Natural killer cell (primary cell): ENCODE measurements around the gene MAST4. TPM values are rescaled to one million over a fixed set of nuclear protein-coding genes. Genes with fewer than 3 reads are reported as not detected.
"Not testable (repeated sequence)": the region's sequence is repeated elsewhere in the genome, so short reads cannot be mapped to it uniquely, and the experiment has no call there.

ENCODE experiments used
- ATAC-seq, 3 donors: fragments of 150-1000 bp in 2 of 3; fragments of 200-7000 bp in 1 of 3; cut with Tn5 transposase; 1 replicate in 1 of 3; 2 replicates in 2 of 3; pipeline ENCODE4 v1.10.0; 2021; ENCODE audit warnings: mild to moderate bottlenecking in 2 of 3, moderate library complexity in 2 of 3
- DNase-seq, 2 donors: peaks; one replicate each; pipeline versions ENCODE4 v3.0.0 to v3.0.0-alpha.2; 2013 to 2021; ENCODE audit warnings: mixed read lengths in 1 of 2
- H3K27ac ChIP-seq: one replicate; pipeline ENCODE4 v1.5.1; 2013; ENCODE audit warnings: mild to moderate bottlenecking, low read length
- H3K27me3 ChIP-seq: one replicate; pipeline ENCODE4 v1.6.1; 2013; ENCODE audit warnings: low read length; ENCODE audit not compliant: control insufficient read depth, insufficient read depth
- H3K36me3 ChIP-seq: one replicate; pipeline ENCODE4 v1.6.1; 2013; ENCODE audit warnings: low read length; ENCODE audit not compliant: control insufficient read depth, insufficient read depth
- H3K4me1 ChIP-seq: one replicate; pipeline ENCODE4 v1.6.1; 2013; ENCODE audit warnings: low read length; ENCODE audit not compliant: control insufficient read depth, insufficient read depth
- H3K4me3 ChIP-seq: one replicate; pipeline ENCODE4 v1.5.1; 2013; ENCODE audit warnings: low read length
- H3K9me3 ChIP-seq: one replicate; pipeline ENCODE4 v1.6.1; 2013; ENCODE audit warnings: low read length; ENCODE audit not compliant: control insufficient read depth, insufficient read depth
- H3K27ac Mint-ChIP-seq, 2 donors: one replicate each; pipeline ENCODE4 v1.8.0; 2022; ENCODE audit warnings: mild to moderate bottlenecking in 2 of 2, mixed read lengths in 2 of 2, moderate library complexity in 1 of 2
- H3K27me3 Mint-ChIP-seq, 2 donors: one replicate each; pipeline ENCODE4 v1.8.0; 2022; ENCODE audit warnings: low read depth in 2 of 2, mixed read lengths in 2 of 2
- H3K36me3 Mint-ChIP-seq: one replicate; pipeline ENCODE4 v1.8.0; 2022; ENCODE audit warnings: mixed read lengths
- H3K4me1 Mint-ChIP-seq, 2 donors: one replicate each; pipeline ENCODE4 v1.8.0; 2022; ENCODE audit warnings: mixed read lengths in 2 of 2
- H3K4me3 Mint-ChIP-seq: one replicate; pipeline ENCODE4 v1.8.0; 2022; ENCODE audit warnings: mild to moderate bottlenecking, moderate library complexity, mixed read lengths
- H3K9me3 Mint-ChIP-seq, 2 donors: one replicate each; pipeline ENCODE4 v1.8.0; 2022; ENCODE audit warnings: mixed read lengths in 2 of 2
- WGBS: methylation state at CpG from one replicate; pipeline ENCODE4 v1.1.7; 2013; ENCODE audit warnings: missing lambda C conversion rate; ENCODE audit not compliant: insufficient coverage; 5-methylcytosine and 5-hydroxymethylcytosine counted together
- intact Hi-C: fragments of 100-400 bp; cut with micrococcal nuclease; formaldehyde crosslinking; loops from one replicate; pipeline ENCODE4 v1.14.2; 2022
- total RNA-seq, 4 donors: library from RNA; stranded (reverse); fragments of 120-200 nt in 1 of 4; gene quantifications; one replicate each; pipeline versions ENCODE4 v1.2.3 to v1.2.4, GENCODE V29; 2013 to 2022
- TF ChIP-seq, protein P1 (sequence below): fragments of 200-600 bp; IDR thresholded peaks from one replicate; pipeline ENCODE4 v1.8.0; 2022; ENCODE audit warnings: antibody characterized with exemption

The MAST4 gene
- total RNA-seq, 3 donors from 2014 or later (not counting 1 experiment from before 2014, with no cell fraction given), result 6.5 to 14.1 (median 12.7) TPM

DNA sequence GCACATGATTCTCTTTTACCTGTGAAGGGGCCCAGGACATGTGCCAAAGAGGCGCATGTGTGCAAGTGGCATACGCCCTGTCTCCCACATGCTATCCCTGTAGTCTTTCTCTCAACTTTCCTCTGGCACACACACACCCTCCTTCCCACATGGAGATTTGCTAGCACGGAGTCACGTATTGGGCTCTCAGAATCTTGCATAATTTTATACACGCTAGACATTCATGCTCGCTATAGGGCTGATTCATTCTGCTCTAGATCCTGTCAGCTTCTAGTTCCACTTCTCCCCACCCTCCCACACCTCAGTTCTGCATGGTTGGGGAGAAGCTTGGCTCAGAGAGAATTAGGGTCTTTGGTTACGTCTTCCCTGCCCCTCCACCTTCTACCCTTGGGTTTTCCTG is 527.6 kb downstream of the MAST4 start:
- WGBS, result 98% methylated on average over 5 of the region's 7 CpGs
- Mint-ChIP-seq H3K9me3 (no peaks in the 10 kb centered on the region), H3K27ac (no peak overlapping the region), H3K4me1 (peaks cover 0 to 6% of the 10 kb centered on the region in 2 donors), H3K27me3 (no peaks in the 10 kb centered on the region), H3K36me3 (peaks cover 9% of the 10 kb centered on the region), H3K4me3 (no peak overlapping the region)
- H3K4me1 ChIP-seq, result no peaks in the 10 kb centered on the region
- no peaks in the 10 kb centered on the region for H3K36me3 ChIP-seq
- no peaks in the 10 kb centered on the region for H3K9me3 ChIP-seq
- no peak overlapping the region for H3K27ac ChIP-seq
- ATAC-seq (no peak), DNase-seq (no peak)
- no peaks in the 10 kb centered on the region for H3K27me3 ChIP-seq
- intact Hi-C loops, result no loop called here
- H3K4me3 ChIP-seq, result no peak overlapping the region
- TF ChIP-seq, protein P1, sequence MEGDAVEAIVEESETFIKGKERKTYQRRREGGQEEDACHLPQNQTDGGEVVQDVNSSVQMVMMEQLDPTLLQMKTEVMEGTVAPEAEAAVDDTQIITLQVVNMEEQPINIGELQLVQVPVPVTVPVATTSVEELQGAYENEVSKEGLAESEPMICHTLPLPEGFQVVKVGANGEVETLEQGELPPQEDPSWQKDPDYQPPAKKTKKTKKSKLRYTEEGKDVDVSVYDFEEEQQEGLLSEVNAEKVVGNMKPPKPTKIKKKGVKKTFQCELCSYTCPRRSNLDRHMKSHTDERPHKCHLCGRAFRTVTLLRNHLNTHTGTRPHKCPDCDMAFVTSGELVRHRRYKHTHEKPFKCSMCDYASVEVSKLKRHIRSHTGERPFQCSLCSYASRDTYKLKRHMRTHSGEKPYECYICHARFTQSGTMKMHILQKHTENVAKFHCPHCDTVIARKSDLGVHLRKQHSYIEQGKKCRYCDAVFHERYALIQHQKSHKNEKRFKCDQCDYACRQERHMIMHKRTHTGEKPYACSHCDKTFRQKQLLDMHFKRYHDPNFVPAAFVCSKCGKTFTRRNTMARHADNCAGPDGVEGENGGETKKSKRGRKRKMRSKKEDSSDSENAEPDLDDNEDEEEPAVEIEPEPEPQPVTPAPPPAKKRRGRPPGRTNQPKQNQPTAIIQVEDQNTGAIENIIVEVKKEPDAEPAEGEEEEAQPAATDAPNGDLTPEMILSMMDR, result no peak

DNA sequence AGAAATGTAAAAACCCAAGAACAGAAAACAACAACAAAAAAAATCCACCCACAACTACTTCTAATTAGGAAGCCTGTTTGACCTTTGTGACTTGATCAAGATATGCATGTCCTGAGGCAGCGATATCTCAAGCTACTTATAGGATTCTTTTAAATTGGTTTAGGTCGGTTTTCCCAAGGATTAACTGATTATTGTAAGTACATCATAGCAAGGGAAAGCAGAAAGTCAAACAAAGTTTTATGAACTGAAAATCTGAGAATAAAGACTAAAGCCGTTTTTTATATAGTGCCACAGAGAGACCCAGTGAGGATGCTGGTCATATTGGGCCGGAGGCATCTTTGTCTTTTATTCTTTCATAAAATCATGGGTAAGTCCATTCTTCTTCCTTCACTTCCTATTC is 528.4 kb downstream of the MAST4 start:
- no peak overlapping the region for H3K27ac Mint-ChIP-seq
- H3K36me3 Mint-ChIP-seq, result peaks cover 9% of the 10 kb centered on the region
- peaks cover 0 to 6% of the 10 kb centered on the region in 2 donors for H3K4me1 Mint-ChIP-seq
- no peak for DNase-seq
- Histone ChIP-seq H3K4me1 (no peaks in the 10 kb centered on the region), H3K9me3 (no peaks in the 10 kb centered on the region), H3K27ac (no peak overlapping the region), H3K4me3 (no peak overlapping the region), H3K27me3 (no peaks in the 10 kb centered on the region), H3K36me3 (no peaks in the 10 kb centered on the region)
- intact Hi-C loops, result no loop called here
- H3K9me3 Mint-ChIP-seq, result no peaks in the 10 kb centered on the region
- no peak overlapping the region for H3K4me3 Mint-ChIP-seq
- H3K27me3 Mint-ChIP-seq, result no peaks in the 10 kb centered on the region
- TF ChIP-seq, protein P1, result no peak
- 94% methylated on average over 4 of the region's 4 CpGs for WGBS
- no peak for ATAC-seq

DNA sequence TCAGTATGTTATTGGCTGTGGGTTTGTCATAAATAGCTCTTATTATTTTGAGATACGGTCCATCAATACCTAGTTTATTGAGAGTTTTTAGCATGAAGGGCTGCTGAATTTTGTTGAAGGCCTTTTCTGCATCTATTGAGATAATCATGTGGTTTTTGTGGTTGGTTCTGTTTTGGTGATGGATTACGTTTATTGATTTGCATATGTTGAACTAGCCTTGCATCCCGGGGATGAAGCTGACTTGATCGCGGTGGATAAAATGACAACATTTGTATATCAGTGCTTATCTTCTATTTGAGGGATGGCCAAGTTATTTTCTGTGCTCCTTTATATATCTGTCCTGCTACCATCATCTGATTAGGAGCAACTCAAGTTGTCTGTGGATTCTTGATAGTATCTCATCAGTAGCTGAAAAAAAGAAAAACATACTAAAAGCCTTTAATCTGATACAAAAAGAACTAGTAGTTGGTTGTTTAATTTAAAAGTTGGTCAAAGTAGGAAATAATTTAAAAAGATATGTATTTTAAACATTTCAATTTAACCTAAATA is 531.2 kb downstream of the MAST4 start:
- ATAC-seq, DNase-seq, H3K27me3 Mint-ChIP-seq, H3K9me3 Mint-ChIP-seq, H3K36me3 ChIP-seq, H3K36me3 Mint-ChIP-seq, H3K4me3 ChIP-seq, H3K4me1 ChIP-seq, intact Hi-C loops, H3K27ac ChIP-seq, H3K9me3 ChIP-seq, H3K27ac Mint-ChIP-seq, H3K4me3 Mint-ChIP-seq, H3K4me1 Mint-ChIP-seq, H3K27me3 ChIP-seq: not testable (repeated sequence)
- 71% methylated on average over 5 of the region's 5 CpGs for WGBS

DNA sequence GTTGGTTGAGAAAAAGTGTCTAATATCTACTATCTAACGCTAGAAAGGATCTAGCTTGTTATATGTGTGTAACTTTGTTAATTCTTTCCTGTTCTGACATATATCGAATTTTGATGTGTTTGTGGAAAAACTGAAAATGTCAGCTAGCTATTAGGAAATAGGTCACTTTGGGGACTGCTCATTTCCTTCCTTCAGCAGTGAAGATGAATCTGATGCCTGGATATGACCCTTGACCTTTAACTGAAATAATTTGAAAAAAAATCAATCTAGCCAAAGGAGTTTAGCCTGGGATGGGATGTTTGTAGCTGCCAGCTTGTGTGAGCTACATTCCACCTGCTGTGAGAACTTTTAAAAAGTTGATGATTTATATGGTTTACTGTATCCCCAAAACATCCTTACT is 533.6 kb downstream of the MAST4 start:
- Mint-ChIP-seq H3K27ac (no peak overlapping the region), H3K4me3 (no peak overlapping the region), H3K36me3 (peaks cover 9% of the 10 kb centered on the region), H3K9me3 (no peaks in the 10 kb centered on the region), H3K27me3 (no peaks in the 10 kb centered on the region), H3K4me1 (peaks cover 0 to 6% of the 10 kb centered on the region in 2 donors)
- DNase-seq (no peak), ATAC-seq (no peak)
- WGBS, result 95% methylated on average over 2 of the region's 2 CpGs
- Histone ChIP-seq H3K27ac (no peak overlapping the region), H3K4me1 (no peaks in the 10 kb centered on the region), H3K27me3 (no peaks in the 10 kb centered on the region), H3K9me3 (no peaks in the 10 kb centered on the region), H3K4me3 (no peak overlapping the region), H3K36me3 (no peaks in the 10 kb centered on the region)
- intact Hi-C loops, result no loop called here
- TF ChIP-seq, protein P1, result no peak
